ENCODE data around the gene ANK3. TPM values are rescaled to one million over a fixed set of nuclear protein-coding genes. Genes with fewer than 3 reads are reported as not detected.

Gene ANK3
- total RNA-seq, 6 experiments from 2014 or later, result 7.8 to 25.7 (median 16.6) TPM

DNA sequence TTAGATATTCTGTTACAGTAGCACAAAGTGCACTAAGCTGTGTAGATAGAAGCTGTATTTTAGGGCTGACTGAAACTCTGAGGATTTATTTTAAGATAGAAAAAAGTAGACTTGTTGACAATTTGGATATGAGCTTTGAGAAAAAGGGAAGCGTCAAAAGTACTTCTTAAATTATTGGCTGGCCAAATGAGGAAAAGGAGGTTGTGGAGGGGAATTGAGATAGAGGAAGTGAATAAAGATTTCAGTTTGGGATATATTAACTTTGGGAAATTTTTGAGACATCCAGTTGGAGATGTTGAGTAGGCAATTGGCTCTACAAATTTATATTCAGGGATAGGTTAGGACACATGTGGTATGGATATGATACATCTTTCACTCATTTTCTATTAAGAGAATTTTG lies 409.3 kb downstream of the ANK3 start:
- no peak for TF ChIP-seq CTCF (IDR thresholded peaks at IDR 0.05)
- TF ChIP-seq POLR2A (IDR thresholded peaks at IDR 0.05), result no peak
- Histone ChIP-seq H3K4me3 (no peak overlapping the region), H3K4me1 (no peaks in the 10 kb centered on the region), H3K27me3 (no peaks in the 10 kb centered on the region), H3K9me3 (peaks cover 0 to 6% (median 0%) of the 10 kb centered on the region in 4 donors), H3K36me3 (no peaks in the 10 kb centered on the region), H3K27ac (no peak overlapping the region)
- intact Hi-C loops (cut with DNase I), result no loop called here
- WGBS (ENCODE audit: insufficient coverage, low coverage, low lambda C conversion rate, missing lambda C conversion rate), result 53% methylated on average over 1 of the region's 1 CpG
- ATAC-seq, result no peak
- DNase-seq, result no peak

GRCh38 chr10:59977486-59977885 lies 412.2 kb downstream of the ANK3 start:
- no peak for TF ChIP-seq POLR2A (IDR thresholded peaks at IDR 0.05)
- no peak overlapping the region for H3K4me3 ChIP-seq
- no peaks in the 10 kb centered on the region for H3K27me3 ChIP-seq
- no peak for ATAC-seq
- DNase-seq, result no peak
- no peaks in the 10 kb centered on the region for H3K36me3 ChIP-seq
- no peaks in the 10 kb centered on the region for H3K4me1 ChIP-seq
- intact Hi-C loops (cut with DNase I), result no loop called here
- no peak overlapping the region for H3K27ac ChIP-seq
- H3K9me3 ChIP-seq, result peaks cover 0 to 6% (median 0%) of the 10 kb centered on the region in 4 donors

GRCh38 chr10:59976909-59977308 lies 412.8 kb downstream of the ANK3 start:
- ATAC-seq (no peak), DNase-seq (no peak)
- Histone ChIP-seq H3K9me3 (peaks cover 0 to 6% (median 0%) of the 10 kb centered on the region in 4 donors), H3K27ac (no peak overlapping the region), H3K4me3 (no peak overlapping the region), H3K36me3 (no peaks in the 10 kb centered on the region), H3K27me3 (no peaks in the 10 kb centered on the region), H3K4me1 (no peaks in the 10 kb centered on the region)
- no peak for TF ChIP-seq CTCF (IDR thresholded peaks at IDR 0.05)
- no peak for TF ChIP-seq POLR2A (IDR thresholded peaks at IDR 0.05)
- intact Hi-C loops (cut with DNase I), result no loop called here

Small RNA genes within 50 kb of the gene (small RNA-seq; reads per million reads assigned to genes)
- gene RF00019, result 0 reads per million in 2 experiments
